Liver (tissue), 3 donors: Measurements from ENCODE around the gene ZCCHC9.
A peak's percentile ranks its signal among the peaks of the same experiment; 100 is the strongest.

ENCODE experiments used
- EGR1 ChIP-seq, 2 donors: IDR thresholded peaks; 2 replicates each; pipeline ENCODE4 v1.6.1; 2016 to 2018; ENCODE audit warnings: antibody characterized with exemption in 2 of 2, low read depth in 2 of 2
- HNF4A ChIP-seq, 2 donors: conservative IDR thresholded peaks; 2 replicates each; pipeline ENCODE4 v1.6.1; 2016; ENCODE audit warnings: antibody characterized with exemption in 2 of 2, mild to moderate bottlenecking in 2 of 2
- HNF4G ChIP-seq: IDR thresholded peaks from 2 replicates; pipeline ENCODE4 v1.6.1; 2016; ENCODE audit warnings: antibody characterized with exemption
- JUND ChIP-seq, 2 donors: IDR thresholded peaks; 2 replicates each; pipeline ENCODE4 v1.6.1; 2016; ENCODE audit warnings: antibody characterized with exemption in 2 of 2
- NR2F2 ChIP-seq: IDR thresholded peaks from 2 replicates; pipeline ENCODE4 v1.6.1; 2016; ENCODE audit warnings: antibody characterized with exemption
- RAD21 ChIP-seq, 2 donors: IDR thresholded peaks; 2 replicates each; pipeline ENCODE4 v1.6.1; 2016; ENCODE audit warnings: antibody characterized with exemption in 2 of 2, mild to moderate bottlenecking in 2 of 2
- SP1 ChIP-seq: IDR thresholded peaks from 2 replicates; pipeline ENCODE4 v1.6.1; 2018; ENCODE audit warnings: antibody characterized with exemption, mild to moderate bottlenecking
- TAF1 ChIP-seq: conservative IDR thresholded peaks from 2 replicates; pipeline ENCODE4 v1.6.1; 2016; ENCODE audit warnings: antibody characterized with exemption, mild to moderate bottlenecking
- YY1 ChIP-seq: IDR thresholded peaks from 2 replicates; pipeline ENCODE4 v1.6.1; 2016; ENCODE audit warnings: antibody characterized with exemption, mild to moderate bottlenecking
- TF ChIP-seq, protein P1 (sequence below): fragments of 150-350 bp; IDR thresholded peaks from 2 replicates; pipeline ENCODE4 v1.5.1; 2017; ENCODE audit warnings: improper control_type of control experiment, low read depth, low read length; ENCODE audit not compliant: missing input control
- TF ChIP-seq, protein P2 (sequence below): IDR thresholded peaks from 2 replicates; pipeline ENCODE4 v1.6.1; 2016; ENCODE audit warnings: antibody characterized with exemption
- TF ChIP-seq, protein P3 (sequence below): IDR thresholded peaks from 2 replicates; pipeline ENCODE4 v1.6.1; 2016; ENCODE audit warnings: antibody characterized with exemption
- TF ChIP-seq, protein P4 (sequence below): IDR thresholded peaks from 2 replicates; pipeline ENCODE4 v1.6.1; 2016; ENCODE audit warnings: antibody characterized with exemption, mild to moderate bottlenecking
- TF ChIP-seq, protein P5 (sequence below): IDR thresholded peaks from 2 replicates; pipeline ENCODE4 v1.6.1; 2016; ENCODE audit warnings: antibody characterized with exemption
- donor health status: healthy.
- donor health status: healthy.

- TF ChIP-seq, protein P1, sequence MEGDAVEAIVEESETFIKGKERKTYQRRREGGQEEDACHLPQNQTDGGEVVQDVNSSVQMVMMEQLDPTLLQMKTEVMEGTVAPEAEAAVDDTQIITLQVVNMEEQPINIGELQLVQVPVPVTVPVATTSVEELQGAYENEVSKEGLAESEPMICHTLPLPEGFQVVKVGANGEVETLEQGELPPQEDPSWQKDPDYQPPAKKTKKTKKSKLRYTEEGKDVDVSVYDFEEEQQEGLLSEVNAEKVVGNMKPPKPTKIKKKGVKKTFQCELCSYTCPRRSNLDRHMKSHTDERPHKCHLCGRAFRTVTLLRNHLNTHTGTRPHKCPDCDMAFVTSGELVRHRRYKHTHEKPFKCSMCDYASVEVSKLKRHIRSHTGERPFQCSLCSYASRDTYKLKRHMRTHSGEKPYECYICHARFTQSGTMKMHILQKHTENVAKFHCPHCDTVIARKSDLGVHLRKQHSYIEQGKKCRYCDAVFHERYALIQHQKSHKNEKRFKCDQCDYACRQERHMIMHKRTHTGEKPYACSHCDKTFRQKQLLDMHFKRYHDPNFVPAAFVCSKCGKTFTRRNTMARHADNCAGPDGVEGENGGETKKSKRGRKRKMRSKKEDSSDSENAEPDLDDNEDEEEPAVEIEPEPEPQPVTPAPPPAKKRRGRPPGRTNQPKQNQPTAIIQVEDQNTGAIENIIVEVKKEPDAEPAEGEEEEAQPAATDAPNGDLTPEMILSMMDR: no peak
- peak in 1 of 2 donors; percentile 30 for TF ChIP-seq JUND (IDR thresholded peaks at IDR 0.05)
- TF ChIP-seq RAD21 (IDR thresholded peaks at IDR 0.05): peak in 1 of 2 donors; percentile 3
- TF ChIP-seq EGR1 (IDR thresholded peaks at IDR 0.05; ENCODE audit: low read depth in 2 of 2): no peak
- TF ChIP-seq, protein P2, sequence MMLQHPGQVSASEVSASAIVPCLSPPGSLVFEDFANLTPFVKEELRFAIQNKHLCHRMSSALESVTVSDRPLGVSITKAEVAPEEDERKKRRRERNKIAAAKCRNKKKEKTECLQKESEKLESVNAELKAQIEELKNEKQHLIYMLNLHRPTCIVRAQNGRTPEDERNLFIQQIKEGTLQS: no peak
- no peak for TF ChIP-seq YY1
- peak; percentile 50 to 59 for TF ChIP-seq HNF4A (conservative IDR thresholded peaks at IDR 0.05)
- no peak for TF ChIP-seq TAF1
- TF ChIP-seq, protein P3, sequence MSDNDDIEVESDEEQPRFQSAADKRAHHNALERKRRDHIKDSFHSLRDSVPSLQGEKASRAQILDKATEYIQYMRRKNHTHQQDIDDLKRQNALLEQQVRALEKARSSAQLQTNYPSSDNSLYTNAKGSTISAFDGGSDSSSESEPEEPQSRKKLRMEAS: peak; percentile 26
- TF ChIP-seq, protein P4, sequence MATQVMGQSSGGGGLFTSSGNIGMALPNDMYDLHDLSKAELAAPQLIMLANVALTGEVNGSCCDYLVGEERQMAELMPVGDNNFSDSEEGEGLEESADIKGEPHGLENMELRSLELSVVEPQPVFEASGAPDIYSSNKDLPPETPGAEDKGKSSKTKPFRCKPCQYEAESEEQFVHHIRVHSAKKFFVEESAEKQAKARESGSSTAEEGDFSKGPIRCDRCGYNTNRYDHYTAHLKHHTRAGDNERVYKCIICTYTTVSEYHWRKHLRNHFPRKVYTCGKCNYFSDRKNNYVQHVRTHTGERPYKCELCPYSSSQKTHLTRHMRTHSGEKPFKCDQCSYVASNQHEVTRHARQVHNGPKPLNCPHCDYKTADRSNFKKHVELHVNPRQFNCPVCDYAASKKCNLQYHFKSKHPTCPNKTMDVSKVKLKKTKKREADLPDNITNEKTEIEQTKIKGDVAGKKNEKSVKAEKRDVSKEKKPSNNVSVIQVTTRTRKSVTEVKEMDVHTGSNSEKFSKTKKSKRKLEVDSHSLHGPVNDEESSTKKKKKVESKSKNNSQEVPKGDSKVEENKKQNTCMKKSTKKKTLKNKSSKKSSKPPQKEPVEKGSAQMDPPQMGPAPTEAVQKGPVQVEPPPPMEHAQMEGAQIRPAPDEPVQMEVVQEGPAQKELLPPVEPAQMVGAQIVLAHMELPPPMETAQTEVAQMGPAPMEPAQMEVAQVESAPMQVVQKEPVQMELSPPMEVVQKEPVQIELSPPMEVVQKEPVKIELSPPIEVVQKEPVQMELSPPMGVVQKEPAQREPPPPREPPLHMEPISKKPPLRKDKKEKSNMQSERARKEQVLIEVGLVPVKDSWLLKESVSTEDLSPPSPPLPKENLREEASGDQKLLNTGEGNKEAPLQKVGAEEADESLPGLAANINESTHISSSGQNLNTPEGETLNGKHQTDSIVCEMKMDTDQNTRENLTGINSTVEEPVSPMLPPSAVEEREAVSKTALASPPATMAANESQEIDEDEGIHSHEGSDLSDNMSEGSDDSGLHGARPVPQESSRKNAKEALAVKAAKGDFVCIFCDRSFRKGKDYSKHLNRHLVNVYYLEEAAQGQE: no peak
- TF ChIP-seq, protein P5, sequence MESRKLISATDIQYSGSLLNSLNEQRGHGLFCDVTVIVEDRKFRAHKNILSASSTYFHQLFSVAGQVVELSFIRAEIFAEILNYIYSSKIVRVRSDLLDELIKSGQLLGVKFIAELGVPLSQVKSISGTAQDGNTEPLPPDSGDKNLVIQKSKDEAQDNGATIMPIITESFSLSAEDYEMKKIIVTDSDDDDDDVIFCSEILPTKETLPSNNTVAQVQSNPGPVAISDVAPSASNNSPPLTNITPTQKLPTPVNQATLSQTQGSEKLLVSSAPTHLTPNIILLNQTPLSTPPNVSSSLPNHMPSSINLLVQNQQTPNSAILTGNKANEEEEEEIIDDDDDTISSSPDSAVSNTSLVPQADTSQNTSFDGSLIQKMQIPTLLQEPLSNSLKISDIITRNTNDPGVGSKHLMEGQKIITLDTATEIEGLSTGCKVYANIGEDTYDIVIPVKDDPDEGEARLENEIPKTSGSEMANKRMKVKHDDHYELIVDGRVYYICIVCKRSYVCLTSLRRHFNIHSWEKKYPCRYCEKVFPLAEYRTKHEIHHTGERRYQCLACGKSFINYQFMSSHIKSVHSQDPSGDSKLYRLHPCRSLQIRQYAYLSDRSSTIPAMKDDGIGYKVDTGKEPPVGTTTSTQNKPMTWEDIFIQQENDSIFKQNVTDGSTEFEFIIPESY: no peak
- no peak for TF ChIP-seq NR2F2
- TF ChIP-seq HNF4G: no peak
- TF ChIP-seq SP1: peak; percentile 28
These were observed 9.1 kb downstream of the ZCCHC9 start for GRCh38 chr5:81310402-81311063.
